K562 (cell line): ENCODE measurements around the gene SGMS1. TPM values are rescaled to one million over a fixed set of nuclear protein-coding genes. Genes with fewer than 3 reads are reported as not detected.
A peak's percentile ranks its signal among the peaks of the same experiment; 100 is the strongest.

Experiments used
- POLR3G ChIP-seq: IDR thresholded peaks from 2 replicates; pipeline ENCODE4 v1.6.1; 2011; ENCODE audit not compliant: insufficient read length, insufficient replicate concordance; ENCODE audit errors: extremely low read depth
- RCOR1 ChIP-seq, 2 experiments: IDR thresholded peaks; 2 replicates each; pipeline ENCODE4 v1.6.1; 2012; ENCODE audit warnings: low read depth in 2 of 2, low read length in 2 of 2, borderline replicate concordance in 1 of 2, improper control_type of control experiment in 1 of 2
- SAP30 ChIP-seq: fragments of 200-600 bp; sonication (generic); IDR thresholded peaks from 2 replicates; pipeline ENCODE4 v1.6.1; 2012; ENCODE audit warnings: borderline replicate concordance, low read depth, mild to moderate bottlenecking, moderate library complexity, low read length, control low read depth, inconsistent platforms; ENCODE audit not compliant: insufficient read depth, poor library complexity, severe bottlenecking
- ZBTB43 ChIP-seq: sonication (generic); formaldehyde crosslinking; IDR thresholded peaks from 2 replicates; pipeline ENCODE4 v1.8.0; 2023; ENCODE audit warnings: mild to moderate bottlenecking, missing genetic modification reagents
- ZNF134 ChIP-seq: fragments of 250-450 bp; sonication (Bioruptor Pico); conservative IDR thresholded peaks from 2 replicates; pipeline ENCODE4 v1.4.0; 2020
- ZNF277 ChIP-seq: fragments of 250-450 bp; sonication (Bioruptor Pico); IDR thresholded peaks from 2 replicates; pipeline ENCODE4 v1.8.0; 2022; ENCODE audit warnings: inconsistent platforms, mild to moderate bottlenecking, moderate library complexity, borderline replicate concordance
- polyA plus RNA-seq, 8 experiments: library from polyadenylated mRNA; depleted of rRNA in 4 of 8; stranded (reverse) in 5 of 8; unstranded in 3 of 8; fragments of >200 nt; fragmentation: Nextera tagmentation in 2 of 8; fragmentation: Illumina TruSeq in 1 of 8; extraction: Ambion mirVana in 2 of 8; extraction: Trizol in 1 of 8; gene quantifications; 2 replicates each; pipeline versions ENCODE4 v1.2.1 to v1.2.3, GENCODE V29; 2011 to 2014; ENCODE audit warnings: inconsistent platforms in 1 of 8, missing spikeins in 1 of 8
- total RNA-seq, 7 experiments: library from RNA; depleted of rRNA in 6 of 7; stranded (reverse); fragments of >200 nt in 6 of 7; fragmentation: Illumina TruSeq in 2 of 7; extraction: Trizol in 2 of 7; gene quantifications; 2 replicates each; pipeline versions ENCODE4 v1.2.1 to v1.2.3, GENCODE V29; 2011 to 2021; ENCODE audit warnings: low replicate concordance in 1 of 7

The SGMS1 gene
- total and polyA plus RNA-seq, 9 of the 15 experiments (the other 6 are each of a cell fraction or from before 2014, with no cell fraction given): 22.6 to 232 (median 82.2) TPM

GRCh38 chr10:50622706-50623662 is 772 bp downstream of the SGMS1 start (continued):
- peak; percentile 83; the same call in 1 of the 2 replicates for TF ChIP-seq ZBTB43
- TF ChIP-seq ZNF277 (CRISPR knock-in tag): no peak
- peak; percentile 69 for TF ChIP-seq SAP30
- TF ChIP-seq POLR3G: no peak
- no peak for TF ChIP-seq ZNF134
- peak in 1 of 2 experiments; percentile 36; a peak in 1 of 4 replicates for TF ChIP-seq RCOR1 (IDR thresholded peaks at IDR 0.05; ENCODE audit: borderline replicate concordance in 1 of 2, low read depth in 2 of 2, low read length in 2 of 2)
